HG02884 (cell line): Measurements from ENCODE around the gene CMTM2.
"Not testable (repeated sequence)": the region's sequence is repeated elsewhere in the genome, so short reads cannot be mapped to it uniquely, and the experiment has no call there.

ENCODE experiments used
- ATAC-seq: cut with Tn5 transposase; IDR thresholded peaks from one replicate; pipeline ENCODE4 v1.9.1; 2021; ENCODE audit warnings: mild to moderate bottlenecking, moderate library complexity; ENCODE audit not compliant: unreplicated experiment

CMTM2 gene

DNA sequence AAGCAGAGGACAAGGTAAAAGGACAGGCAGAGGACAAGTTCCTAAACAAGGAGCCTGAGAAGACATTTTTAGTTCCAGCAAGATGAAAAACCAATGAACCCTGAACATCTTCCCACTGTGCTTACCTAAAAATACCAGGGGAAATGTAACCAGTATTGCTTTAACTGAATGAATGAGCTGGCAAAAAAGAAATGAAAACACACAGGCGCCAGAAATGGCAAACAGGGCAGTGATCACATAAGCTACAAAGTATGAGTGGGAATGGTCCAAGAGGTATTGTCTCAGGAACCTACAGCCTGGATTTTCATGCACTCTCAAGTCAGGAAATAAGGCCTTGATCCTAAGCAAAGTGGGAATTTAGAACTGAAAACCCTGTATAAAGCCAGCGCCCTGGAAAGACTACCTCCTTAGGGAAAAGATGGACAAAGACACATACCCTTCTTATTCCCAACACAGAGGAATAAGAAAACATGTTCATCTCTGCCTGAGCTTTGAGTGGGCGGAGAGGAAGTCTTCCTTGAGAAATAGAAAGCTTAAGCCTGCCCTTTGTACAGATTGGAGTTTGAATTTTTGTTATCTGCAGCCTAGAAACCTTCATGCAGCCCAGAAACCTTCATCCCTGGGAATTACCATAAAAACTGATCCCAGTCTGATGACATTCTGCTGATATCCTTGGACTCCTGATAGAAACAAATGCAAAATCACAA is 2.1 kb downstream of the CMTM2 start:
- no peak for ATAC-seq

DNA sequence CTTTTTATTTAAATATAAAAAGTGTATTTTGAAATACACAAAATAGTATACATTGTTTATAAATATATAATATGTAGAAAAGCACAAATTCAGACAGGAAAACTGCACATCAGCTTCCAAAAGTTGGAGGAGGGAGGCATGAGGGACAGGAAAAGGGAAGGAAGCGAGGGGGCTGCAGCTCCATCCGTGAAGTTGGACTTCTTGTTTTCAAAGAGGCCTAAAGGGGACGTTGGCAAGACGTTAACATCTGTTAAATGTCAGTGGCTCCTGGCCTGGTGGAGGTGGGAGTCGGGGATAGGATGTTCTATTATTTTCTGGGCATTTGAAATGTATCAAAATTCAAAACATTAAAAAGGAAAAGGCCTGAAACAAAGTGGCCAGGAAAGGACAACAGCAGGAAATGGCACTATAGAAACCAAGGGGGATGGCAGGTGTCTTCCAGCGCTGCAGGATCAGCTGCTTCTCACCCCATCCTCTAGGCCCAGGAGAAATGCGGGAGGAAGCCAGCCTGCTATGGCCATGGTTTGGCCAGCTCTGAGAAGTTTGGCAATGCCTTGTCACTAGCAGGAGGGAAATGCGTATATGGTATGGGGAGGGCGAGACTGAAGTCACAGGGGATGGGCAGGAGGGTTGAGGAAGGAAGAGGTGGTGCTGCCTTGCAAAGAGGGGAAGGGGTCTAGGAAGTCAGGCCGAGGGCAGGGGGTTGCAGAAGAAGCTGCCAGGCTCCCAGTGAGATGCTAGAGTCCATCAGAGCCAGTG is 6.4 kb downstream of the CMTM2 start:
- no peak for ATAC-seq

DNA sequence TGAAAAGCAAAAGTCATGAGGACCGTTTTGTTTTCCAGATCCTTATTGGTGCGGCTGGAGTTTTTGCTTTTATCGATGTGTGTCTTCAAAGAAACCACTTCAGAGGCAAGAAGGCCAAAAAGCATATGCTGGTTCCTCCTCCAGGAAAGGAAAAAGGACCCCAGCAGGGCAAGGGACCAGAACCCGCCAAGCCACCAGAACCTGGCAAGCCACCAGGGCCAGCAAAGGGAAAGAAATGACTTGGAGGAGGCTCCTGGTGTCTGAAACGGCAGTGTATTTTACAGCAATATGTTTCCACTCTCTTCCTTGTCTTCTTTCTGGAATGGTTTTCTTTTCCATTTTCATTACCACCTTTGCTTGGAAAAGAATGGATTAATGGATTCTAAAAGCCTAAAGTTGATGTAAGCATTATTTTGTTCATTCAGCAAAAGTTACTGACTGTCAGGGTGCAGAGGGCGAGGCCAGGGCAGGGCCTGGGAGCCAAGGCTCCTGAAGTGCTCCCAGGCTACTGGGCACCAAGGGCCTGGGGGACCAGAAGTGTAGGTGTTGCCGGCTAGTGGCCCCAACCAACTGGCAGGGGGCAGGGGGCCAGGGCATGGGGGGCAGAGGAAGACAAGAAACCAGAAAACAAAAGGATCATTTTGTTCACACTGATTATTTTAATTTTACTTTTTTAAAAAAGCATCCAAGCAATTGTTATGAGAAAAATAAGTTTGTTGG is 8.8 kb downstream of the CMTM2 start:
- ATAC-seq: no peak

DNA sequence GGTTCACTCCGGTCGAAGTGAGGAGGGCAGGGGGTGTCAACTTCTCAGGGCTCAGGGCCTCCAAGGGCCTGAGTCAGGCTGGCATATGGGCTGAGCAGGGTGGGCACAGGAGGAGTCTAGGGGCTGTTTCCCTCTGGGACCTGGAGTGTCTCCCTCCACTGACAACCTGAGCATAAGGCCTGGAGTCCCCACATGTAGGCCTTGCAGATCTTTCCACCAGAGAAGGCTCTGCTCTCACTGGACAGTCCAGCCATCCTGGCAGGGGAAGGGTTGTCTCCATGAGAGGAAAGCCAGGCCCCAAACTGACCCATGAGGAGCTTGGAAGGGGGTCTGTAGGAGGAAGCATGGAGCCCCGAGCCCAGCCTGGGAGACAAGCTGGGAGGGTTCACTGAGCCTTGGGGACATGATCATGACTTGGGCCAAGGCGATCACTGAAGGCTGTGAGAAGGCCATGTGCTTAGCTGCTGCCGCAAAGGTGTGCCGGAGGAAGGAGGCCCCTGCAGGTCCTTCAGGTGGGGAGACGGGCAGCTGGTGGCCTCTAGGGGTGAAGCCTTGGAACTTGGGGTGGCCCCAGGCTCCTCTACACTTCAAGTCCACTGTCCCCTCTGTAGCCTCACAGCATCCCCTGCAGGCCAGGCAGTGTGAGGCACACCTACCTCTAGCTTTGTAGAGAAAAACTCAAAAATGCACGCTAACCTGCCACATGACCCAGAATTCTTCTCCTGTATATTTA is 9.9 kb downstream of the CMTM2 start:
- peak; percentile 83 for ATAC-seq

DNA sequence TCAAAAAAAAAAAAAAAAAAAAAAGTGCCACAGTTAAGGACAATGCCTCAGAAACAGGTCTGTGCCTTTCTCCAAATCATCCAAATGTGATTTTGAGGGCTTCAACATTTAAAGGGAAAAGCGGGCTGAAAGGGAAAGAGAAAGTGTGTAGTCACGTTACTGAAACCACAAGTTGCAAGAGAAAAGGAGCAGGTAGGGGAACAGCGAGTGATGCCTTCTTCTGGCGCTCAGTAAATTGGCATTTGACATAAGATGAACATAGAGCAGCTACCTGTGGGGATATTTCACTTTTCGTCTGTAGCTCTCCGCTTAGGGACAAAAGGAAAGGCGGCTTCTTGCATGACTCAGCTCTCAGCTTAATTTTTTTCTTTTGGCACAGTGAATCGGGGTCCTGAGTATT is 11.1 kb downstream of the CMTM2 start:
- ATAC-seq: no peak

DNA sequence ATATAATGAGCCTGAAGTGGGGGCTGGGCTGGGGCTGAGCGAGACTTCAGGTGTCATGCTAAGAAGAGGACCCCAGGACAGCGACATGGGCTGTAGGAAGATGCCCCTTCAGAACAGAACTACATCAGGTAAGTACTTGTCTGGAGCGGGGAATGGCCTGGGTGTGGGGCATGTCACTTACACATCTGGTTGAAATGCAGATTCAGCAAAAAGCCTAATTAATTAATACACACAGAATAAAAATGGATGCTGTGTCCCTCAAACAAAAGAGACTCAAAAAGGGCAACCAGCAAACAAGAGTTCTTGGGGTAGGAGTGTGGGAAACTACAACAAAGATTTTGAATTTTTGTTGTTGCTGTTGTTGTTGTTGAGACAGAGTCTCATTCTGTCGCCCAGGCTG is 11.8 kb downstream of the CMTM2 start:
- no peak for ATAC-seq

DNA sequence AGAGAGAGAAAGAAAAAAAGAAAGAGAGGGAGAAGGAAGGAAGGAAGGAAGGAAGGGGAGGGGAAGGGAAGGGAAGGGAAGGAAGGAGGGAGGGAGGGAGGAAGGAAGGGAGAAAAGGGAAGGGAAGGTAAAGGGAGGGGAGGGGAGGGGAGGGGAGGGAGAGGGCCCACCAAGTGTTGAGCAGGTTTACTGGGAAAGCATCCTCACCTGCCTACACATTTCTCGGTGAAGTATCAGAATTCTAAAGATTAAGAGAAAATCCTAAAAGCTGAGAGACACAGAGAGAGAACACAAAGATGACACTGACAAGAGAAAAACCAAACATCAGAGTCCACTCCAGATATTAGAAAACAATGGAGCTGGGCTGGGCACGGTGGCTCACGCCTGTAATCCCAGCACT is 13.0 kb downstream of the CMTM2 start:
- no peak for ATAC-seq

DNA sequence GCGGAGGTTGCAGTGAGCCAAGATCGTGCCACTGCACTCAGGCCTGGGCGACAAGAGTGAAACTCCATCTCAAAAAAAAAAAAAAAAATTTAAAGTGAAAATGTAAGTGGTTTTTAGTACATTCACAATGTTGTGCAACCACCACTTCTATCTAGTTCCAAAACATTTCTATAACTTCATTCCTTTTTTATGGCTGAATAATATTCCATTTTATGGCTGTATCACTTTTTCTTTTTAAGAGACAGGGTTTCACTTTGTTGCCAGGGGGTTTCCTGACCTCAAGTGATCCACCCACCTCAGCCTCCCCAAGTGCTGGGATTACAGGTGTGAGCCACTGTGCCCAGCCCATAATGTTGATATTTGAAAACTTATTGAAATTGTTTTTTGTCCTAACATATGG is 13.6 kb downstream of the CMTM2 start:
- no peak for ATAC-seq

DNA sequence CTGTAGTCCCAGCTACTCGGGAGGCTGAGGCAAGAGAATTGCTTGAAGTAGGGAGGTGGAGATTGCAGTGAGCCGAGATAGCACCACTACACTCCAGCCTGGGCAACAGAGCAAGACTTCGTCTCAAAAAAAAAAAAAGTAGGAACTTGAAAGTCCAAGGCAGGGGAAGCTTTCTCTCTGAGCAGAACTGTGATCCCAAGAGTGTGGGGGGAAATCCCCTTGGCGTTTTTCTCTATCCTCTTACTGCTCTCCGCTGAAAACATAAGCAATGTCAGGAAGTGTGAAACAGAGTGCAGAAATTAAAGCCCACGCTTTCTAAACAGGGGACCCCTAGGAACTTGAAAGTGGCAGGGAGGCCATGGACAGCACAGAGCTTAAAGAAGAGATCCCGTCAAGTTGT is 15.5 kb downstream of the CMTM2 start:
- no peak for ATAC-seq

DNA sequence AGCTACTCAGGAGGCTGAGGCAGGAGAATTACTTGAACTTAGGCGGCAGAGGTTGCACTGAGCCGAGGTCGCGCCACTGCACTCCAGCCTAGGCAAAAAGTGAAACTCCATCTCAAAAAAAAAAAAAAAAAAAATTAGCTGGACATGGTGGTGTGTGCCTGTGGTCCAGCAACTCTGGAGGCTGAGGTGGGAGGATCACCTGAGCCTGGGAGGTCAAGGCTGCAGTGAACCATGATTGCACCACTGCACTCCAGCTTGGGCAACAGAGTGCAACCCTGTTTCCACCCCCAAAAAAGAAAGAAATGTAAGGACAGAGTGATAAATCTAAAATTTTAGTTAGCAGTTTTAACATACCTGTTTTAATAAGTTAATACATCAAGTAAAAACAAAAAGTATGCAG is 17.3 kb downstream of the CMTM2 start:
- ATAC-seq: not testable (repeated sequence)

DNA sequence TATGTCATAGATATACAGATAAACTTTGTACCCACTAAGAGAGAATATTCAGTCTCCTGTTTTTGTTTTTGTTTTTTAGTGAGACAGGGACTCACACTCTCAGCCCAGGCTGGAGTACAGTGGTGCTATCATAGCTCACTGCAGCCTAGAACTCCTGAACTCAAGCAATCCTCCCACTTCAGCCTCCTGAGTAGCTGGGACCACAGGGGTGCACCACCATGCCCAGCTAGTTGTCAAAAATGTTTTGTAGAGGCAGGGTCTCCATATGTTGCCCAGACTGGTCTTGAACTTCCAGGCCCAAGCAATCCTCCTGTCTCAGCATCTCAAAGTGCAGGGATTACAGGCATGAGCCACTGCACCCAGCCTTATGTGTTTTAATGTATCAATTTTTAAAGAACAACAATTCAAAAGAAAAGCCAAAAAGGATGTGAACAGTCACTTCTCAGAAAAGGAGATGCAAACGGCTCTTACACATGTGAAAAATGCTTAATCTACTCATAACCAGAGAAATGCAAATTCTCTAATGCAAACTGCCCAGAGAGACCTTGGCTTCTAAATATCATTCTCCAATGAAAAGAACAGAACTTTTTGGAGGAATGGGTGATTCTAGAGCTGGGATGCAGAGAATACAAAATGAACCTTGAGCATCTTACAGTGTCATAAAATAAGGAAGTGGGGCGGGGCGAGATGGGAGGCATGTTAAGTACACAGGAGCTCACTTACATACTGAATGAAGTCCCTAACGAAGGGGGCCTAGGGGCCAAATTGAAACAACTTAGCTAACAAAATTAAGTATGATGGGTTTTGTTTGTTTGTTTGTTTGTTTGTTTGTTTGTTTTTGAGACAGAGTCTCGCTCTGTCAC is 18.0 kb downstream of the CMTM2 start:
- peak; percentile 49 for ATAC-seq

DNA sequence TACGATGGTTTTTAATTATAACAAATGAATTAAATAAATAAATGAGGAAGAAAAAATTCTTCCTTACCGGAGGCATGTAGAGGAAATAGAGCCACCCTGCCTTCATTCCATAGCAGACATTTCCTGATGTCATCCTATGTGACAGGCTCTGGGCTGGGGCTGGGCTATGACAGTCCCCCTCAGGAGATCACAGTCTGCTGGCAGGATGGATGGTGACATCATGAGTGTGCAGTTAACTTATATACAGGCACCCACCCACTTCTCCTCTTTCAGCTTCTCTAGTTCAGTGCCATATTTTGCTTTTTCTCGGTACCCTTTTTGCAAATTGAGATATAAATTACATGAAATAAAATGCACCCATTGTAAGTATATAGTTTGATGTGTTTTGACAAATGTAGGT is 18.8 kb downstream of the CMTM2 start:
- ATAC-seq: no peak

DNA sequence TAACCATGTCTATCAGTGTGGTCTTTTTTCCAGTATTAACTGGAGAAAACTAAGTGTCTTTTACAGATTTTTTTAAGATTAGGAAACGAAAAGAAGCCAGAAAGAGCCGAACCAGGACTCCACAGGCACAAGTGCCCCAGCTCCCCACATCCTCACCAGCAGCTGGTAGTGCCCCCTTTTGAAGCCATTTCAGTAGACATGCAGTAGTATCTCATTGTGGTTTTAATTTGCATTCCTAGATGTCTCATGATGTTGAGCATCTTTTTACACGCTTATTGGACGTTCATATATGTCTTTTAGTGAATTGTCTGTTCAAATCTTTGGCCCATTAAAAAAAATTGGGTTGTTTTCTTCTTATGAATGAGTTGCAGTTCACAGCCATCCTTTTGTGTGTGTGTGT is 20.5 kb downstream of the CMTM2 start:
- ATAC-seq: no peak

DNA sequence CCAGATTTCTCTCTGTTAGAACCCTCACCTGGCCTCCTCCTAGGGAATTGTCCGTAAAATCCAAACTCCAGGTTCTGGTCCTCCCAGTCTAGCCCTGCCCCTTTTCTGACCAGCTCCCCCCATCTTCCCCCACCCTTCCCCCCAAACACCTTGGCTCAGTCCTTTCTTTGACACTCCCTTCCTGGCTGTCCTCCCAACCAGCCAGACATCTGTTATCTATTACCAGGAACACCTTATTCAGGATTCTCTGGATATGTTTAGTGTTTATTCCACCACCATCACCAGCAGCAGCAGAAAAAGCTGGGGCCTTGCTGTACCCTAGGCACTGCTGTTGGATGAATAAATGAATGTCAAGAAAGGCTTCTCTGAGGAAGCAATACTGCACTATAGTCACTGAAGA is 21.2 kb downstream of the CMTM2 start:
- ATAC-seq: no peak

DNA sequence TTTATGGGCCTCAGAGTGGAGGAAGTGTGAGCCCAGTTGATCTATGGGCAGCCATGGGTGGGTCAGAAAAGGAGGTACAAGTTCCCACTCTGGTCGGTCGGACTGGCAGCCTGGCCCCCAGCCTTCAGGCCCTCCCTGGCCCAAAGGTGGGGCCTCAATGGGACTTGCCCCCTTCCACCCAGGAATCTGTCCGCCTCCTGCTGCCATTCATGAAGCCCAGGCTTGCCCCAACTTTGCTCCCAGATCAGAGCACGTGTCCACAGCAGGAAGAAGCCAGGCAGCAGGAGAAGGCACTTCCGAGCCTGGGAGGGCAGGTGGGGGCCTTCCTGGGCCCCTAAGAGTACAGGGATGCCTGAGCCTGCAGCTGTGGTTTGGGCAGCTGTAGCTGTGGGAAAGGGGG is 22.2 kb downstream of the CMTM2 start:
- ATAC-seq: no peak

DNA sequence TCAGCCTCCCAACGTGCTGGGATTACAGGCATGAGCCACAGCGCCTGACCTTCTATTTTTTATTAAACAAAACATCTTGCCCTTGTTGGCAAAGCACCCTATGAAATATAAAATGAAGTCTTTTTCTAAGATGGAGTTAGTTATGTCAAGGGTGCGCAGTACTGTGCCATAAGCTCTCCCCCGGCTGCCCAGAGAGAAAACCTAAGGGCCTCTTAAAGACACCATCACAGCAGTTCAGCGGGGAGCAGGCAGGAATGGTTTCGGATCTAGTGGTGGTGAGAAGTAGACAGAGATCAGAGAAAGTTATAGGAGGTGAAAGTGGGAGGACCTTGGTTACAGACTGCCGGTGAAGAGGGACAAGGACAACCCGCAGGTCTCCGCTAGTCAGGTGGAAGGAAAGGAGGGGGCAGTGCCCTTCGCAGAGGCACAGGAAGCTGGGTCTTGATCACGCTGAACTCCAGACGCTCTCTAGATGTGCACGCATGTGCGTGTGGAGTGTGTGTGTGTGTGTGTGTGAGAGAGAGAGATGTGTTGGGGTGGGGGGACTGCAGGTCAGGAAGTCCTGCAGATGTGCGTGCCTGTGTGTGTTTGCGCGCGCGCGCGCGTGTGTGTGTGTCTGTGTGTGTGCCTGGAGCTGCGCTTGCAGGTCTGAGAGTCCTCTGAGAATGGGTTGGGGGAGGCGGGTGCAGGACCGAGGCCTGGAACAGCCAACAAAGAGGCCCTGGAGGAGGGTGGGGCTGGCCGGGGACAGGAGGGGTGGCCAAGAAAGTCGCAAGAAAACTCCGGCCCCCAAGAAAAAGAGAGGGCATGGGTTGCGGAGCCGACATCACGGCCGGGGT is 24.5 kb downstream of the CMTM2 start:
- ATAC-seq: peak; percentile 20

DNA sequence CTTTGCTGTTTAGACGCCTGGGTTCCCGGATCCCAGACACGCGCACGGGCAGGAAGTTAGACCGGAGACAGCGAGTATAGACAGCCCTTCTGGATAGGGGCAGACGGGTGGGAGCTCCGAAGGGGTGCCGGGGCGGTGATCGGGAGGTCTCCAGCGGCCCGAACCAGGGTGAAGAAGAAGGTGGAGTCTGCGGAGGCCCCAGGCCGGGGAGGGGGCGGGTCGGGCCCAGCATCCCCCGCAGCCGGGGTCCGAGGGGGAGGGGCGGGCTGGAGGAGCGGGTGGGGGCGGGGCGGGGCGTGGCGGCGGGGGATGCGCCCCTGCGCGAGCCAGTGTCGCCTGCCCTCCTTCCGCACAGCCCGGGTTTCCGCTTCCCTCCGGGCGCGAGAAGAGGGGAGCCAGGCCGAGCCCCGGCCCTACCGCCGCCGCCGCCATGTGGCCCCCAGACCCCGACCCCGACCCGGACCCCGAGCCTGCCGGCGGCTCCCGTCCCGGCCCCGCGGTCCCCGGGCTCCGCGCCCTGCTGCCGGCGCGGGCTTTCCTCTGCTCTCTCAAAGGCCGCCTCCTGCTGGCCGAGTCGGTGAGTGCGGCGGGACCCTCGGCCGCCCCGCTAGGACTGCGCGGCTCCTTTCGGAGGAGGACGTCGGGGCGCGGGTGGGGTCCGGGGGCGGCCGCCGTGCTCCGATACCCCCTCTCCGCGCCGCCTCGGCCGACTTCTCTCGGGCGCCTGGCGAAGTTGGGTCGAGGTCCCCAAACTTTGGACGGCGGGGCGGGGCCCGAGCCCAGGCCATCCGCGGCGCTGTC is 25.3 kb downstream of the CMTM2 start, which contains the start of gene CMTM3:
CMTM3 (plus strand) TSS at position 329 of the 801 bp plus-strand sequence; CDS start at position 431, 102 bp downstream.
- peak; percentile 46 for ATAC-seq

DNA sequence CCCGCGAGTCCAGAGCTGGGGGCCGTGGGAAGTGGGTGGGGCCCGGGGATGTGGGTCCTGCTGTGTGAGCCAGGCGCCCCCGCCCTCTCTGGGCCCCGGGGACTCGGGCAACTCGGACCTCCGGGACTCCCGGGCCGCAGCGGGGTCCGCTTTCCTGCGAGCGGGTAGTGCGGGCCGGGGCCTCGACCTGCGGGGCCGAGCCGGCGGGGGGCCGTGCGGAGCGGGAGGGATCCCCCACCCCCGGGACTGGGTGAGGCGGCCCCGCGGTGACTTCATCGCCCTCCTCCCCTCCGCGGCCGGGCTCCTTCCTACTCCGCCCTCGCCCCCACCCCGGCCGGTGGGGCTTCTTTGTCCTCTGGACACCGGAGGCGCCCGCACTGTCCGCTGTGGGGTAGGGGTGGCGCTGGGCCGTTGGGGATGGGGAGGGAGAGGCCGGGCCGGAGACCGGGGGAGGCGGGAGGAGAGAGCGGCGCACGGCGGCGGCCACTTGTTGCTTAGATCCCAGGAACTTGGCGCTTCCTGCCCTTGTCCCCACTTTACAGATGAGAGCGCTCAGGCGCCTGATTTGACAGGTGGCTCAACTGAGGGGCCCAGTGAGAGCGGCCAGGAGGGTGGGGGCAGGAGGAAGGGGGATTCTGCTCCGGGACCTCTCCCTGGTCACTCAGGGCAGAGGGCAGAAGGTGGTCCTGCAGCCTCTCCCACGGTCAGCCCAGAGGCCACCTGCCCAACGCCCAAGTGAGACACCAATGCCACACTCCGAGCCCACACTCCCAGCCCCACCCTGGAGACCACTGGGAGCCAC is 26.1 kb downstream of the CMTM2 start:
- ATAC-seq: no peak
